Hepatocyte (in vitro differentiated cells): ENCODE results near the gene TOMM22.

ENCODE experiments used
- EZH2 ChIP-seq: fragments of 200-600 bp; sonication (generic); IDR thresholded peaks from 2 replicates; pipeline ENCODE4 v1.6.1; 2016; ENCODE audit warnings: antibody characterized with exemption, mild to moderate bottlenecking, borderline replicate concordance
- EZH2phosphoT487 ChIP-seq: fragments of 200-600 bp; sonication (generic); IDR thresholded peaks from one replicate; pipeline ENCODE4 v1.6.1; 2018; ENCODE audit warnings: antibody characterized with exemption, mild to moderate bottlenecking, low read depth, moderate library complexity; ENCODE audit not compliant: unreplicated experiment, severe bottlenecking
- TF ChIP-seq, protein P1 (sequence below): fragments of 200-600 bp; sonication (generic); IDR thresholded peaks from 2 replicates; pipeline ENCODE4 v1.5.1; 2016; ENCODE audit warnings: antibody characterized with exemption, mild to moderate bottlenecking; ENCODE audit not compliant: poor library complexity

DNA sequence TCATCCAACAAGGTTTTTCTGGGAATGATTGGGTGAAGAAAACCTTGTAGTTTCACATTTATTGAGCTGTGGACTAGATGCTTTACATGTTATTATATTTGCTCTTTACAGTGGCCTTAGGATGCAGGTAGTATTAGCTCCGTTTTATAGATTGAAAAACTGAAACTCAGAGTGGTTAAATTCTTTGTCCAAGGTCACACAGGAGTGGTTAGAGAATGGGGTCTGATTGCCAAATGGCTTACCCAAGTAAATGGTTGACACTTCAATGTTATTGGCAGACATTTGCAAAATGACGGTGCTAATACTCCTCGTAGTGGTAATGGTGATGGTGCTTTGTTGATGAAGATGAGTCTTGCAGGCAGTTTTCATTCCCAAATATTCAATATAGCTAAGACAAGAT lies 26.2 kb downstream of the TOMM22 start:
- TF ChIP-seq, protein P1, sequence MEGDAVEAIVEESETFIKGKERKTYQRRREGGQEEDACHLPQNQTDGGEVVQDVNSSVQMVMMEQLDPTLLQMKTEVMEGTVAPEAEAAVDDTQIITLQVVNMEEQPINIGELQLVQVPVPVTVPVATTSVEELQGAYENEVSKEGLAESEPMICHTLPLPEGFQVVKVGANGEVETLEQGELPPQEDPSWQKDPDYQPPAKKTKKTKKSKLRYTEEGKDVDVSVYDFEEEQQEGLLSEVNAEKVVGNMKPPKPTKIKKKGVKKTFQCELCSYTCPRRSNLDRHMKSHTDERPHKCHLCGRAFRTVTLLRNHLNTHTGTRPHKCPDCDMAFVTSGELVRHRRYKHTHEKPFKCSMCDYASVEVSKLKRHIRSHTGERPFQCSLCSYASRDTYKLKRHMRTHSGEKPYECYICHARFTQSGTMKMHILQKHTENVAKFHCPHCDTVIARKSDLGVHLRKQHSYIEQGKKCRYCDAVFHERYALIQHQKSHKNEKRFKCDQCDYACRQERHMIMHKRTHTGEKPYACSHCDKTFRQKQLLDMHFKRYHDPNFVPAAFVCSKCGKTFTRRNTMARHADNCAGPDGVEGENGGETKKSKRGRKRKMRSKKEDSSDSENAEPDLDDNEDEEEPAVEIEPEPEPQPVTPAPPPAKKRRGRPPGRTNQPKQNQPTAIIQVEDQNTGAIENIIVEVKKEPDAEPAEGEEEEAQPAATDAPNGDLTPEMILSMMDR = no peak
- no peak for TF ChIP-seq EZH2
- TF ChIP-seq EZH2phosphoT487 = no peak
